Measurements from ENCODE around the gene LRRC32.

- TF ChIP-seq CTCF (optimal IDR thresholded peaks at IDR 0.05 in 1 of 3, IDR thresholded peaks at IDR 0.05 in 1 of 3, conservative IDR thresholded peaks at IDR 0.05 in 1 of 3; ENCODE audit: extremely low read depth in 1 of 3, insufficient read depth in 2 of 3, low read length in 3 of 3) (no peak), EZH2 (IDR thresholded peaks at IDR 0.05; ENCODE audit: low read length) (no peak)
These were observed 16.2 kb downstream of the LRRC32 start for GRCh38 chr11:76654298-76654851.

All from keratinocyte (primary cell).